Activated naive CD8-positive, alpha-beta T cell treated with anti-CD3 and anti-CD28 coated beads, Interleukin-2, amount 50 U/mL, for 24 hours (primary cell): Measurements from ENCODE around the gene SMARCAD1.

ENCODE experiments used
- ATAC-seq: fragments of 150-1000 bp; cut with Tn5 transposase; one replicate; pipeline ENCODE4 v1.10.0; 2021
- DNase-seq: peaks from one replicate; pipeline ENCODE4 v3.0.0; 2021
- H3K27ac Mint-ChIP-seq: one replicate; pipeline ENCODE4 v1.8.0; 2021; ENCODE audit warnings: mild to moderate bottlenecking, mixed read lengths
- H3K27me3 Mint-ChIP-seq: one replicate; pipeline ENCODE4 v1.8.0; 2021; ENCODE audit warnings: mixed read lengths
- H3K36me3 Mint-ChIP-seq: one replicate; pipeline ENCODE4 v1.8.0; 2021; ENCODE audit warnings: low read depth, mixed read lengths
- H3K4me1 Mint-ChIP-seq: one replicate; pipeline ENCODE4 v1.8.0; 2021; ENCODE audit warnings: mixed read lengths
- H3K4me3 Mint-ChIP-seq: one replicate; pipeline ENCODE4 v1.8.0; 2021; ENCODE audit warnings: mild to moderate bottlenecking, moderate library complexity, mixed read lengths
- H3K9me3 Mint-ChIP-seq: one replicate; pipeline ENCODE4 v1.8.0; 2021; ENCODE audit warnings: mixed read lengths

Gene SMARCAD1, protein sequence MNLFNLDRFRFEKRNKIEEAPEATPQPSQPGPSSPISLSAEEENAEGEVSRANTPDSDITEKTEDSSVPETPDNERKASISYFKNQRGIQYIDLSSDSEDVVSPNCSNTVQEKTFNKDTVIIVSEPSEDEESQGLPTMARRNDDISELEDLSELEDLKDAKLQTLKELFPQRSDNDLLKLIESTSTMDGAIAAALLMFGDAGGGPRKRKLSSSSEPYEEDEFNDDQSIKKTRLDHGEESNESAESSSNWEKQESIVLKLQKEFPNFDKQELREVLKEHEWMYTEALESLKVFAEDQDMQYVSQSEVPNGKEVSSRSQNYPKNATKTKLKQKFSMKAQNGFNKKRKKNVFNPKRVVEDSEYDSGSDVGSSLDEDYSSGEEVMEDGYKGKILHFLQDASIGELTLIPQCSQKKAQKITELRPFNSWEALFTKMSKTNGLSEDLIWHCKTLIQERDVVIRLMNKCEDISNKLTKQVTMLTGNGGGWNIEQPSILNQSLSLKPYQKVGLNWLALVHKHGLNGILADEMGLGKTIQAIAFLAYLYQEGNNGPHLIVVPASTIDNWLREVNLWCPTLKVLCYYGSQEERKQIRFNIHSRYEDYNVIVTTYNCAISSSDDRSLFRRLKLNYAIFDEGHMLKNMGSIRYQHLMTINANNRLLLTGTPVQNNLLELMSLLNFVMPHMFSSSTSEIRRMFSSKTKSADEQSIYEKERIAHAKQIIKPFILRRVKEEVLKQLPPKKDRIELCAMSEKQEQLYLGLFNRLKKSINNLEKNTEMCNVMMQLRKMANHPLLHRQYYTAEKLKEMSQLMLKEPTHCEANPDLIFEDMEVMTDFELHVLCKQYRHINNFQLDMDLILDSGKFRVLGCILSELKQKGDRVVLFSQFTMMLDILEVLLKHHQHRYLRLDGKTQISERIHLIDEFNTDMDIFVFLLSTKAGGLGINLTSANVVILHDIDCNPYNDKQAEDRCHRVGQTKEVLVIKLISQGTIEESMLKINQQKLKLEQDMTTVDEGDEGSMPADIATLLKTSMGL

DNA sequence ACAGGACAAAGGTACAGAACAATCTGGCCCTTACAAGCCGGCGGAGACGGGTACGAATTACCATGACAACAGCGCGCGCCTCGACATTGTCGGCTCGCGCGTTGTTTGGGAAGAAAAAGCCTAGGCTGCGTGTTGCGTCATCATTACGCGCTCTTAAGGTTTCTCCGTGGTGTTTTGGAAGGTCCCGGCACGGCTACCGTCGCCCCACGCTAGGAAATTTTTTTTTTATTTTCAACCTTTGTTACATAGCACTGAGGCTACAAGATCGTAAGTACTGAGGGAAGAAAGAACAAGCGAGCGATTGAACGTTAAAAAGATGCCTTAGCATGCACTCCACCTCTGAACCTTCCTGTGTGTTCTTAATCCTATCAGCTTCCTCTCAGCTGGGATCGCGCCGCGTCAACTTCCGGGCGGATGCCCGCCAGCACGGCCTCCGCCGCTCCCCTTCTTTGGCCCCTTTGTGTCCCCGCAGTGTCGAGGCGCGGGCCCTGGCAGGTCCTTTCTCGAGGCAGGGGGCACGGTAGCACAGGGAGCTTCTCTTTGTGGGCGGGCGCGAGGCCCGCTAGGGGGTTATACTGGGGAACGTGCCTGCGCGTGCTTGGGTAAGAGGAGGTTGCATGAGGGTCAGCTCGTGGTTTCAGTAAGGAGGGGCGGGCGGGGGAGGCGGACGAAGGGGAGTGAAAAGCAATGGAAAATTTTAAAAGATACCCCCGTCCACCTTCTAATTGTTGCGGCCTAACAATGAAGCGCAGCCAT is at the start of gene SMARCAD1:
Gene SMARCAD1, plus strand, starts transcription at position 397 of the 756 bp plus-strand sequence. CDS start 530 bp downstream, outside the sequence.
- Mint-ChIP-seq H3K27me3 (peaks cover 6% of the 10 kb centered on the region), H3K9me3 (no peaks in the 10 kb centered on the region), H3K27ac (peak within 1 kb of the TSS; percentile 94), H3K4me1 (peaks cover 39% of the 10 kb centered on the region), H3K36me3 (peaks cover 31% of the 10 kb centered on the region), H3K4me3 (peak within 1 kb of the TSS; percentile 89)
- peak; percentile 97 for ATAC-seq
- peak; percentile 88 for DNase-seq

DNA sequence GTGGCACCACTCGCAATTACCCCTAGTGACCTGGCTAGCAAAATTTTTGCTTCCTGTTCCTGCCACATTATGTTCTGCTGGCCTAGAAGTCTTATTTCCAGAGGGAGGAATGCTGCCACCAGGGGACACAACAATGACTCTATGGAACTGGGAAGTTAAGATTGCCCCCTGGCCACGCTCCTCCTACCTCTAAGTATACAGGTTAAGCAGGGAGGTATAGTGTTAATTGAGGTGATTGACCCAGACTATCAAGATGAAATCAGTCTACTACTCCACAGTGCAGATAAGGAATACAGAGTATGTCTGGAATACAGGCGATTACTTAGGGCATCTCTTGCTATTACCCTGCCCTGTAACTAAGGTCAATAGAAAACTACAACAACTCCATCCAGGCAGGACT is 48.8 kb upstream of the SMARCAD1 start:
- Mint-ChIP-seq H3K27me3 (peaks cover 1% of the 10 kb centered on the region), H3K4me3 (no peak overlapping the region), H3K36me3 (no peaks in the 10 kb centered on the region), H3K4me1 (peaks cover 3% of the 10 kb centered on the region), H3K27ac (no peak overlapping the region), H3K9me3 (no peaks in the 10 kb centered on the region)
- DNase-seq, result no peak
- no peak for ATAC-seq

DNA sequence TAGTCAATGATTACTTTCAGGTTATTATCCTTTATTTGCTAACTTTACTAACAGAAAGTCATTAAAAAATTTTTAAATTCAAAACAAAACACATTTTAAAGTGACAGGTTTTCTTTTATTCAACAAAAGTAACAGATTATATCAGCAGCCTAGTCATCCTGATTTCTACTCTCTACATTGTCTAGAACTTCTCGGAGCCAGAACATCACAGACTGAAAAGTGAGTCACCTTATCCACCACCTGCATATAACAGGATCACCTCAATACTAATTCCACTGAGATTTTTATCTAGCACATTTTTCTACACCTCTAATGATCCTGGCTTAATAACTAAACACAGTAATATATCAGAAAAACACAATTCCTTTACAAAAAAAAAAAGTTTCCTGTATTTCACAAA is 47.9 kb upstream of the SMARCAD1 start:
- H3K36me3 Mint-ChIP-seq, result no peaks in the 10 kb centered on the region
- H3K27ac Mint-ChIP-seq, result no peak overlapping the region
- ATAC-seq, result no peak
- no peak overlapping the region for H3K4me3 Mint-ChIP-seq
- H3K27me3 Mint-ChIP-seq, result no peaks in the 10 kb centered on the region
- no peaks in the 10 kb centered on the region for H3K9me3 Mint-ChIP-seq
- DNase-seq, result no peak
- H3K4me1 Mint-ChIP-seq, result peaks cover 3% of the 10 kb centered on the region

DNA sequence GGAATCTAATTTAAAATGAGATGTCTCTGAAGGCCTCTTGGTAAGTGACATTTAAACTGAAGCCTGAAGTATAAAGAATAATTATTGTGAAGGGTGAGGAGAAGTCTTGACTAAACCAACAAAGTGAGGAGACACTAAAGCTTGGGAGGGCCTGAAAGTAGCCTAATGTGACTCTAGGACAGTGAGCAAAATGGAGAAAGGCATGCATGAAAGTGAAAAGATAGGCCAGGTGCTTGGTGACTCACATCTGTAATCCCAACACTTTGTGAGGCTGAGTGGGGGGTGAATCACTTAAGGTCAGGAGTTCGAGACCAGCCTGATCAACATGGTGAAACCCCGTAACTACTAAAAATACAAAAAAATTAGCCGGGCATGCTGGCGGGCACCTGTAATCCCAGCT is 46.9 kb upstream of the SMARCAD1 start:
- H3K4me1 Mint-ChIP-seq, result peaks cover 3% of the 10 kb centered on the region
- peak; percentile 33 for ATAC-seq
- H3K27me3 Mint-ChIP-seq, result no peaks in the 10 kb centered on the region
- no peak overlapping the region for H3K4me3 Mint-ChIP-seq
- H3K36me3 Mint-ChIP-seq, result no peaks in the 10 kb centered on the region
- DNase-seq, result no peak
- no peak overlapping the region for H3K27ac Mint-ChIP-seq
- H3K9me3 Mint-ChIP-seq, result no peaks in the 10 kb centered on the region

DNA sequence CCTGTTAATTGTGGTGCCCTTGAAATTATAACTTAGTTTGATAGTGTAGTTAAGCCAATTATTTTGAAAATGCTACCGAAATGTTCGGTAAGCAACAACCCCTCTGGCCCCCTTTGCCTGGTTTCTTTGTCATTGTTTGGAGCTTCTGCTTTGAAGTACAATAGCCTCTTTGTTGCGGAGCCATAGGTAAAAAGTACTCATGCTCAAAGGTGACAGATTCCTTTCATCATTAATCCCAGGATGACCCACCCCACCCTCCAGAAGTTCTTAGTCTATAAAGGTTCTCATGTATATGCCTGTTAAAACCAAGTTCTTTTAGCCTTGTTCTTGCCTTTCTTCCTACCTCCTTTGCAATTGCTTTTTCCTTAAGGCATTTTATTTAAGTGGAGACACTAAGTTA is 42.4 kb upstream of the SMARCAD1 start:
- Mint-ChIP-seq H3K27ac (no peak overlapping the region), H3K9me3 (peaks cover 4% of the 10 kb centered on the region), H3K36me3 (no peaks in the 10 kb centered on the region), H3K4me1 (peaks cover 3% of the 10 kb centered on the region), H3K4me3 (no peak overlapping the region), H3K27me3 (no peaks in the 10 kb centered on the region)
- no peak for DNase-seq
- ATAC-seq, result no peak

DNA sequence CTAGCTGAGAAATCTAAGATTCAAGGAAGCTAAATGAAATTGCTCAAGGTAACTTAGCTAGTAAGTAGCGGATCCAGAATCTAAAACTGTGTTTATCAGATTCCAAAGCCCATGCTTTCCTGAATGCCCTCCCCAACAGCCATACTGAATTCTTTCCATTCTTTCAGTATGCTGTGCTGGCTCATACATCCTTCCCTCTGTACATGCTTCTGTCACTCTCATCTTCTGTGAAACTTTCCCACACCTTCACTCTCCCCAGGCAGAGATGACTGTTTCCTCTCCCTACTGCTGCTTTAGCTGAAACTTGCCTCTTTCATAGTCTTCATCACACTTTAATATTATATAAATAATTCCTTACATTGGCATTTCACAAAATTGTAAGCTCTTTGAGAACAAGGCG is 39.3 kb upstream of the SMARCAD1 start:
- no peak for ATAC-seq
- no peaks in the 10 kb centered on the region for H3K4me1 Mint-ChIP-seq

DNA sequence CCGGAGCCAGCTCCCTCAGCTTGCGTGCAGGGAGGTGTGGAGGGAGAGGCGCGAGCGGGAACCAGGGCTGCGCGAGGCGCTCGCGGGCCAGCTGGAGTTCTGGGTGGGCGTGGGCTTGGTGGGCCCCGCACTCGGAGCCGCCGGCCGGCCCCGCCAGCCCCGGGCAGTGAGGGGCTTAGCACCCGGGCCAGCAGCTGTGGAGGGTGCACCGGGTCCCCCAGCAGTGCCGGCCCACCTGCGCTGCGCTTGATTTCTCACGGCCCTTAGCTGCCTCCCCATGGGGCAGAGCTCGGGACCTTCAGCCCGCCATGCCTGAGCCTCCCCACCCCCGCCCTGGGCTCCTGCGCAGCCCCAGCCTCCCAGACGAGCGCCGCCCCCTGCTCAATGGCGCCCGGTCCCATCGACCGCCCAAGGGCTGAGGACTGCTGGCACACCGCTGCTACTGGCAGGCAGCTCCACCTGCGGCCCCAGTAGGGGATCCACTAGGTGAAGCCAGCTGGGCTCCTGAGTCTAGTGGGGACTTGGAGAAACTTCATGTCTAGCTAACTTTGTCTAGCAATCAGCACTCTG is 37.8 kb upstream of the SMARCAD1 start:
- no peaks in the 10 kb centered on the region for H3K4me1 Mint-ChIP-seq
- H3K27me3 Mint-ChIP-seq, result peaks cover 9% of the 10 kb centered on the region
- no peak overlapping the region for H3K4me3 Mint-ChIP-seq
- no peak overlapping the region for H3K27ac Mint-ChIP-seq
- no peak for DNase-seq
- H3K9me3 Mint-ChIP-seq, result peaks cover 8% of the 10 kb centered on the region
- no peaks in the 10 kb centered on the region for H3K36me3 Mint-ChIP-seq
- no peak for ATAC-seq

More for the DNA sequence above, 39.3 kb upstream of the SMARCAD1 start:
- Mint-ChIP-seq H3K4me3 (no peak overlapping the region), H3K9me3 (peaks cover 8% of the 10 kb centered on the region), H3K27me3 (peaks cover 9% of the 10 kb centered on the region), H3K36me3 (no peaks in the 10 kb centered on the region), H3K27ac (no peak overlapping the region)
- no peak for DNase-seq

DNA sequence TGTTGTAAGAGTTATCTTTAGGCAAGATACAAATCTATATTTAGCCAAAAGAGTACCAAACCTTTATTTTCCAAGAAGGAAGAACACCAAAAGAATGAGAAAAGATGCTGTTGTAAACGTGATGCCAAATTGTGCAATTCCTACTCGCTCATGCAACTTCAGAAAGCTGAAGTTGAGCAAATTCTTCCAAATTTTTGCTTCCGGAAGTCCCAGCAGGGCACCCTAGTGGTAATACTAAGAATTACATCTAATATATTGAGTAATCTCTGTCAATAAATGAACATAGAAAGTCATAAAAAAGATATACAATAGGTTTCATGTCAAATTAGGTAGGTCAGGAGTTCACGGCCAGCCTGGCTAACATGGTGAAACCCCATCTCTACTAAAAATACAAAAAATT is 36.0 kb upstream of the SMARCAD1 start:
- peaks cover 9% of the 10 kb centered on the region for H3K27me3 Mint-ChIP-seq
- H3K4me1 Mint-ChIP-seq, result no peaks in the 10 kb centered on the region
- peaks cover 8% of the 10 kb centered on the region for H3K9me3 Mint-ChIP-seq
- no peaks in the 10 kb centered on the region for H3K36me3 Mint-ChIP-seq
- no peak for DNase-seq
- H3K4me3 Mint-ChIP-seq, result no peak overlapping the region
- no peak overlapping the region for H3K27ac Mint-ChIP-seq
- no peak for ATAC-seq

DNA sequence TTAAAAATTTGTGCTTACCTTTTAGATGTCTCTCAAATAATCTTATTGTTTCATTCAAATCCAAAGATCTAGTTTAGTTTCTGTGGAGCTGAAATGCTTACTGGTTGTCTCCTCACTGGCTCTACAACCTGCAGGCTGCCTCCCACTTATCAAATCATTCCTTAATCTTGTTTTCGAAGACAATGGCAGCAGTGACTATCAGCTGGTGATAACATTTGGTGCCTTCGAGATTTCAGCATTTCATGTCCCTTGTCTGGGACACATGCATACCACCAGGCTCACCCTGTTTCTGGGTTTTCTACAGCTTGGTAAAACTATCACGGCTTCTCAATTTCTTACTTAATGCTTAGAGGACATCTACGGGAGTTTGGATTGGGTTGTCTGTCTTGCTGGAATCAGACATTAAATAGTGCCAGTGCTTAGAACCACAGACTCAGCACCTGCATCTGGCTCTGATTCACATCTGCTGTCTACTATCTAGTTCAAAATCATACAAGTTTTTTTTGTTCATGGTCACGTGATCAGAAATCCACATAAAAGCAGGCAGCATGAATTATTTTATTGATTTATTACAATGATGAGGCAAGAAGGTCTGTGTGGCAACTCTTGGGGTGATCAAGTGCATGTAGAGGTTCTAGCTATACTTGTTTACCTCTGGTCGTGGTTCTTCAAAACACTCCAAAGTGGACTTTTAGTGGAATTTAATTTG is 32.0 kb upstream of the SMARCAD1 start:
- H3K9me3 Mint-ChIP-seq, result peaks cover 4% of the 10 kb centered on the region
- no peak overlapping the region for H3K4me3 Mint-ChIP-seq
- H3K27ac Mint-ChIP-seq, result no peak overlapping the region
- DNase-seq (no peak), ATAC-seq (no peak)
- peaks cover 9% of the 10 kb centered on the region for H3K27me3 Mint-ChIP-seq
- no peaks in the 10 kb centered on the region for H3K4me1 Mint-ChIP-seq
- no peaks in the 10 kb centered on the region for H3K36me3 Mint-ChIP-seq

DNA sequence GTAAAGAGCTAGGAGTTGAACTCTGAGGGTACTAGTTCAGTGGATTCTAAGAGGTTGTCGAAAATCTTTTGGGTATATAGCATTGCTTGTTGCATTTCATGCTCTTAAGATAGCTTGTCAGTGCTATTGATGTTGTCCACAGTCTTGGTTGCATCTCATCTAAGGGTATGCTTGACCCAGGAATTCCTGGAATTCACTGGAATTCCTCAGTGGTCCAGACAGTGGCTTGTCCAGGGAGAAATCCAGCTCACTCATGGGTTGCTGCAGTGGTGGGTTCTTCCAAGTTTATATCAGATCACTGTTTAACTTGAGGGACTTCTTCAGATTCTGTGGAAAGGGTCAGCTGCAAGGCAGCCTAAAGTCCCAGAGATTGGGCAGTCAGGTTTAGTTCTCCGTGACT is 29.8 kb upstream of the SMARCAD1 start:
- Mint-ChIP-seq H3K4me3 (no peak overlapping the region), H3K36me3 (no peaks in the 10 kb centered on the region), H3K9me3 (no peaks in the 10 kb centered on the region), H3K27me3 (peaks cover 7% of the 10 kb centered on the region), H3K27ac (no peak overlapping the region), H3K4me1 (no peaks in the 10 kb centered on the region)
- DNase-seq (no peak), ATAC-seq (no peak)

DNA sequence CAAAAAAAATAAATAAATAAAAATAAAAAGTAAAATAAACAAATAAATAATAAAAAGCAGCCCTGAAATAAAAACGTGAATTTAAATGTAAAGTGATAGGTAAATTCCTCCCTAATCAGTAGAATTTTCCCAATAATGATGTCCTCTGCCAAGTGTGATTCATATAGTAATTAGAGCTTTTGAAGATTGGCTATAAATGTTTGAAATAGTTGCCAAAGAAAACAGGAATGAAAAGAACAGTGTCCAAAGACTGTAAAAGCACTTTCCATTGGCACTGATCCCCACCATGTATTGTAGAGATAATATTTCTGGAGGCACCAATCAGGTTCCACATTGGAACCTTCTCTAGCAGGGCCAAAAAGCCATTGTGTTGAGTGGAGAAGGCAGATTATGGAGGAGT is 25.9 kb upstream of the SMARCAD1 start:
- Mint-ChIP-seq H3K4me1 (no peaks in the 10 kb centered on the region), H3K9me3 (no peaks in the 10 kb centered on the region), H3K36me3 (no peaks in the 10 kb centered on the region), H3K4me3 (no peak overlapping the region), H3K27ac (no peak overlapping the region), H3K27me3 (peaks cover 11% of the 10 kb centered on the region)
- no peak for DNase-seq
- no peak for ATAC-seq

DNA sequence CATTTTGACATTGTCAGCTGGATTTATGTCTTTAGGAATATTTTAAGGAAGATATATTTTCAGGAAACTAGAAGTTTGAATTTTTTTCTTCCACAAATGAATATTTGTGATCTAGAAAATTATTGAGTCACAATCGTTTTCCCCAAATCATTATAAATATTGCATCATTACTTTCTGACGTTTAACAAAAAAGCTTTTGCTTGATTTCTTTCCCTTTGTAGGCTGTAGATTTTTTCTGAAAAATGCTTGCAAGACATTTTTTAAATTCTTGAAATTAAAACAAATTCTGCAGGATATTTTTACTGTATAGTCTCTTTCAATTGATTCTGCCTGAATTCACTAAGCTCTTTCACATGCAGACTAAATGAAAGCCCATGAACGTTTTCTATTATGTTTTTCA is 4.9 kb upstream of the SMARCAD1 start:
- Mint-ChIP-seq H3K36me3 (no peaks in the 10 kb centered on the region), H3K4me3 (no peak overlapping the region), H3K27ac (no peak overlapping the region), H3K4me1 (peaks cover 10% of the 10 kb centered on the region), H3K27me3 (peaks cover 10% of the 10 kb centered on the region), H3K9me3 (no peaks in the 10 kb centered on the region)
- no peak for ATAC-seq
- DNase-seq, result no peak

DNA sequence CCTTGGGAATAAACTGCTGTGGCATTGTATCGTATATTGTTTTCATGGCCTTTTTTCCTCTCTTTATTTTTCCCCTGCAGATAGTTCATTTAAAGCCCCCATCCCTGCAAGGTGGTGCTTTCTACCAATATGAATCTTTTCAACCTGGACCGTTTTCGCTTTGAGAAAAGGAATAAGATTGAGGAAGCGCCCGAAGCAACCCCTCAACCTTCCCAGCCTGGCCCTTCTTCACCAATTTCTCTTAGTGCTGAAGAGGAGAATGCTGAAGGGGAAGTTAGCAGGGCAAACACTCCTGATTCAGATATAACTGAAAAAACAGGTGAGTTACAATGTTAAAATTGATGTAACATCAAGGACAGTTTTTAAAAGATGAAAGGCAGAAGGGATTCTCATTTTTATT is 601 bp downstream of the SMARCAD1 start:
- H3K36me3 Mint-ChIP-seq, result peaks cover 37% of the 10 kb centered on the region
- peaks cover 41% of the 10 kb centered on the region for H3K4me1 Mint-ChIP-seq
- ATAC-seq (no peak), DNase-seq (no peak)
- H3K4me3 Mint-ChIP-seq, result peak overlapping the region; percentile 89
- peaks cover 5% of the 10 kb centered on the region for H3K27me3 Mint-ChIP-seq
- H3K9me3 Mint-ChIP-seq, result no peaks in the 10 kb centered on the region
- peak overlapping the region; percentile 94 for H3K27ac Mint-ChIP-seq
